ENCODE data around the gene ZNF280D.

- TF ChIP-seq CTCF (IDR thresholded peaks at IDR 0.05) (no peak), POLR2A (IDR thresholded peaks at IDR 0.05) (no peak)
Observed at GRCh38 chr15:56674857-56675256, 58.5 kb downstream of the ZNF280D start.
